Measurements from ENCODE around the gene DNM2. TPM values are rescaled to one million over a fixed set of nuclear protein-coding genes. Genes with fewer than 3 reads are reported as not detected.

Gene DNM2
- polyA plus RNA-seq, 2 of the 4 experiments (the other 2 are of a cell fraction) = 32.9 to 58.5 TPM

DNA sequence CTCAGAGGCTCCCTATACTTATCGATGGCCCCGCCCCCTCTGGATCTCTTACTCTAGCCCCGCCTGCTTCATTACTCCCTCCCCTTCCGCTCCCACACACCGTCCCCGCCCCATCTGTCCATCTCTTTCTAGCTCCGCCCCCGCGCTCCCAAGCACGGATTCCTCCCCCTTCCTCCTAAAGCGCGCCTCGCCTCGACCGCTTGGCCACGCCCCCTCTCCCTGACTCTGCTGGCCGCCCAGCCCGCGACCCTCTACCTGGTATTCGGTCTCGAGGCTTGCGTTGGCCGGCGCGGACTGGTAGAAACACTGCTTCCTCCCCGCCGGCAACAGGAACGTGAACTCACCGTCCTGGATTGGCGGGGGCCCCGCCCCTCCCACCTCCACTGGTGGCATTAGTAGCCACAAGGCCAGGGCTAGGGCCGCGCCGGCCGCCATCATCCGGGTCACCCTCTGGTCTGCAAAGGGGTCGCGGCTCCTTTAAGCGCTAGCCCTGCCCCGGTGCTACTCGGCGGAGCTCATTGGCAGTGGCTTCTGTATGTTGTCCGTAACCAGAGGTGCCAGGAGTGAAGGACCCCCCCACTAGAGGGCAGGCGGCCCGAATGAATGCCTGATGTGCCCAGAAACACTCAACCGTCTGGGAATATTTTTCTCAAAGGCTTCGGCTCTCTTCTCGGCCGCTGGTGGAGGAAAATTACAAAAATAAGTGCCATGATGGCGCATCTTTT is 118.0 kb downstream of the DNM2 start, which contains the start of gene TMED1 (continued):
- TF ChIP-seq, protein P1, sequence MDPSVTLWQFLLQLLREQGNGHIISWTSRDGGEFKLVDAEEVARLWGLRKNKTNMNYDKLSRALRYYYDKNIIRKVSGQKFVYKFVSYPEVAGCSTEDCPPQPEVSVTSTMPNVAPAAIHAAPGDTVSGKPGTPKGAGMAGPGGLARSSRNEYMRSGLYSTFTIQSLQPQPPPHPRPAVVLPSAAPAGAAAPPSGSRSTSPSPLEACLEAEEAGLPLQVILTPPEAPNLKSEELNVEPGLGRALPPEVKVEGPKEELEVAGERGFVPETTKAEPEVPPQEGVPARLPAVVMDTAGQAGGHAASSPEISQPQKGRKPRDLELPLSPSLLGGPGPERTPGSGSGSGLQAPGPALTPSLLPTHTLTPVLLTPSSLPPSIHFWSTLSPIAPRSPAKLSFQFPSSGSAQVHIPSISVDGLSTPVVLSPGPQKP (IDR thresholded peaks at IDR 0.05; ENCODE audit: low read depth, low read length) = no peak
- TF ChIP-seq, protein P2, sequence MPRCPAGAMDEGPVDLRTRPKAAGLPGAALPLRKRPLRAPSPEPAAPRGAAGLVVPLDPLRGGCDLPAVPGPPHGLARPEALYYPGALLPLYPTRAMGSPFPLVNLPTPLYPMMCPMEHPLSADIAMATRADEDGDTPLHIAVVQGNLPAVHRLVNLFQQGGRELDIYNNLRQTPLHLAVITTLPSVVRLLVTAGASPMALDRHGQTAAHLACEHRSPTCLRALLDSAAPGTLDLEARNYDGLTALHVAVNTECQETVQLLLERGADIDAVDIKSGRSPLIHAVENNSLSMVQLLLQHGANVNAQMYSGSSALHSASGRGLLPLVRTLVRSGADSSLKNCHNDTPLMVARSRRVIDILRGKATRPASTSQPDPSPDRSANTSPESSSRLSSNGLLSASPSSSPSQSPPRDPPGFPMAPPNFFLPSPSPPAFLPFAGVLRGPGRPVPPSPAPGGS (IDR thresholded peaks at IDR 0.05) = no peak
- TF ChIP-seq SMC3 (IDR thresholded peaks at IDR 0.05) (no peak), PHF8 (IDR thresholded peaks at IDR 0.05; ENCODE audit: borderline replicate concordance, low read depth) (peak; percentile 63), POLR2AphosphoS2 (conservative IDR thresholded peaks at IDR 0.05; ENCODE audit: low read length) (0 out of 2 replicates have a peak, but pooled peaks have one; percentile 26), ZNF302 (CRISPR knock-in tag; IDR thresholded peaks at IDR 0.05) (no peak), HDAC2 (IDR thresholded peaks at IDR 0.05) (no peak), RNF2 (IDR thresholded peaks at IDR 0.05; ENCODE audit: borderline replicate concordance, low read depth) (no peak), HOXA7 (CRISPR knock-in tag; IDR thresholded peaks at IDR 0.05) (no peak), BHLHE40 (IDR thresholded peaks at IDR 0.05; ENCODE audit: low read depth, low read length) (no peak), HEYL (CRISPR knock-in tag; IDR thresholded peaks at IDR 0.05) (no peak), RCOR1 (IDR thresholded peaks at IDR 0.05; ENCODE audit: low read depth, low read length) (no peak), RAD21 (conservative IDR thresholded peaks at IDR 0.05 in 1 of 2, IDR thresholded peaks at IDR 0.05 in 1 of 2) (peak in 1 of 2 experiments; percentile 15; a peak in 1 of 5 replicates), KDM5A (IDR thresholded peaks at IDR 0.05) (no peak), RFX5 (IDR thresholded peaks at IDR 0.05) (no peak), CHD4 (IDR thresholded peaks at IDR 0.05; ENCODE audit: borderline replicate concordance) (no peak), EP300 (IDR thresholded peaks at IDR 0.05) (no peak), FOXS1 (CRISPR knock-in tag; IDR thresholded peaks at IDR 0.05) (no peak), ESRRA (IDR thresholded peaks at IDR 0.05; ENCODE audit: borderline replicate concordance, low read length) (no peak), CBX2 (IDR thresholded peaks at IDR 0.05; ENCODE audit: borderline replicate concordance, low read depth) (no peak)
- TF ChIP-seq, protein P3, sequence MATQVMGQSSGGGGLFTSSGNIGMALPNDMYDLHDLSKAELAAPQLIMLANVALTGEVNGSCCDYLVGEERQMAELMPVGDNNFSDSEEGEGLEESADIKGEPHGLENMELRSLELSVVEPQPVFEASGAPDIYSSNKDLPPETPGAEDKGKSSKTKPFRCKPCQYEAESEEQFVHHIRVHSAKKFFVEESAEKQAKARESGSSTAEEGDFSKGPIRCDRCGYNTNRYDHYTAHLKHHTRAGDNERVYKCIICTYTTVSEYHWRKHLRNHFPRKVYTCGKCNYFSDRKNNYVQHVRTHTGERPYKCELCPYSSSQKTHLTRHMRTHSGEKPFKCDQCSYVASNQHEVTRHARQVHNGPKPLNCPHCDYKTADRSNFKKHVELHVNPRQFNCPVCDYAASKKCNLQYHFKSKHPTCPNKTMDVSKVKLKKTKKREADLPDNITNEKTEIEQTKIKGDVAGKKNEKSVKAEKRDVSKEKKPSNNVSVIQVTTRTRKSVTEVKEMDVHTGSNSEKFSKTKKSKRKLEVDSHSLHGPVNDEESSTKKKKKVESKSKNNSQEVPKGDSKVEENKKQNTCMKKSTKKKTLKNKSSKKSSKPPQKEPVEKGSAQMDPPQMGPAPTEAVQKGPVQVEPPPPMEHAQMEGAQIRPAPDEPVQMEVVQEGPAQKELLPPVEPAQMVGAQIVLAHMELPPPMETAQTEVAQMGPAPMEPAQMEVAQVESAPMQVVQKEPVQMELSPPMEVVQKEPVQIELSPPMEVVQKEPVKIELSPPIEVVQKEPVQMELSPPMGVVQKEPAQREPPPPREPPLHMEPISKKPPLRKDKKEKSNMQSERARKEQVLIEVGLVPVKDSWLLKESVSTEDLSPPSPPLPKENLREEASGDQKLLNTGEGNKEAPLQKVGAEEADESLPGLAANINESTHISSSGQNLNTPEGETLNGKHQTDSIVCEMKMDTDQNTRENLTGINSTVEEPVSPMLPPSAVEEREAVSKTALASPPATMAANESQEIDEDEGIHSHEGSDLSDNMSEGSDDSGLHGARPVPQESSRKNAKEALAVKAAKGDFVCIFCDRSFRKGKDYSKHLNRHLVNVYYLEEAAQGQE (IDR thresholded peaks at IDR 0.05) = no peak
- TF ChIP-seq, protein P4, sequence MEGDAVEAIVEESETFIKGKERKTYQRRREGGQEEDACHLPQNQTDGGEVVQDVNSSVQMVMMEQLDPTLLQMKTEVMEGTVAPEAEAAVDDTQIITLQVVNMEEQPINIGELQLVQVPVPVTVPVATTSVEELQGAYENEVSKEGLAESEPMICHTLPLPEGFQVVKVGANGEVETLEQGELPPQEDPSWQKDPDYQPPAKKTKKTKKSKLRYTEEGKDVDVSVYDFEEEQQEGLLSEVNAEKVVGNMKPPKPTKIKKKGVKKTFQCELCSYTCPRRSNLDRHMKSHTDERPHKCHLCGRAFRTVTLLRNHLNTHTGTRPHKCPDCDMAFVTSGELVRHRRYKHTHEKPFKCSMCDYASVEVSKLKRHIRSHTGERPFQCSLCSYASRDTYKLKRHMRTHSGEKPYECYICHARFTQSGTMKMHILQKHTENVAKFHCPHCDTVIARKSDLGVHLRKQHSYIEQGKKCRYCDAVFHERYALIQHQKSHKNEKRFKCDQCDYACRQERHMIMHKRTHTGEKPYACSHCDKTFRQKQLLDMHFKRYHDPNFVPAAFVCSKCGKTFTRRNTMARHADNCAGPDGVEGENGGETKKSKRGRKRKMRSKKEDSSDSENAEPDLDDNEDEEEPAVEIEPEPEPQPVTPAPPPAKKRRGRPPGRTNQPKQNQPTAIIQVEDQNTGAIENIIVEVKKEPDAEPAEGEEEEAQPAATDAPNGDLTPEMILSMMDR (IDR thresholded peaks at IDR 0.05) = no peak
- TF ChIP-seq, protein P5, sequence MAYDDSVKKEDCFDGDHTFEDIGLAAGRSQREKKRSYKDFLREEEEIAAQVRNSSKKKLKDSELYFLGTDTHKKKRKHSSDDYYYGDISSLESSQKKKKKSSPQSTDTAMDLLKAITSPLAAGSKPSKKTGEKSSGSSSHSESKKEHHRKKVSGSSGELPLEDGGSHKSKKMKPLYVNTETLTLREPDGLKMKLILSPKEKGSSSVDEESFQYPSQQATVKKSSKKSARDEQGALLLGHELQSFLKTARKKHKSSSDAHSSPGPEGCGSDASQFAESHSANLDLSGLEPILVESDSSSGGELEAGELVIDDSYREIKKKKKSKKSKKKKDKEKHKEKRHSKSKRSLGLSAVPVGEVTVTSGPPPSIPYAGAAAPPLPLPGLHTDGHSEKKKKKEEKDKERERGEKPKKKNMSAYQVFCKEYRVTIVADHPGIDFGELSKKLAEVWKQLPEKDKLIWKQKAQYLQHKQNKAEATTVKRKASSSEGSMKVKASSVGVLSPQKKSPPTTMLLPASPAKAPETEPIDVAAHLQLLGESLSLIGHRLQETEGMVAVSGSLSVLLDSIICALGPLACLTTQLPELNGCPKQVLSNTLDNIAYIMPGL (CRISPR knock-in tag; IDR thresholded peaks at IDR 0.05; ENCODE audit: borderline replicate concordance) = no peak
- TF ChIP-seq, protein P6, sequence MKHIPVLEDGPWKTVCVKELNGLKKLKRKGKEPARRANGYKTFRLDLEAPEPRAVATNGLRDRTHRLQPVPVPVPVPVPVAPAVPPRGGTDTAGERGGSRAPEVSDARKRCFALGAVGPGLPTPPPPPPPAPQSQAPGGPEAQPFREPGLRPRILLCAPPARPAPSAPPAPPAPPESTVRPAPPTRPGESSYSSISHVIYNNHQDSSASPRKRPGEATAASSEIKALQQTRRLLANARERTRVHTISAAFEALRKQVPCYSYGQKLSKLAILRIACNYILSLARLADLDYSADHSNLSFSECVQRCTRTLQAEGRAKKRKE (CRISPR knock-in tag; IDR thresholded peaks at IDR 0.05; ENCODE audit: low read depth) = no peak
